B cell (primary cell): ENCODE data around the gene MORC1. TPM values are rescaled to one million over a fixed set of nuclear protein-coding genes. Genes with fewer than 3 reads are reported as not detected.

Experiments used
- ATAC-seq: fragments of 200-7000 bp; cut with Tn5 transposase; one replicate; pipeline ENCODE4 v1.10.0; 2021; ENCODE audit warnings: low read depth, mild to moderate bottlenecking, moderate number of reproducible peaks, moderate library complexity
- CTCF ChIA-PET: fragments of 350-600 bp; sonication (Branson Sonifier 250); formaldehyde crosslinking; loops from one replicate; lab custom pipeline; 2021; ENCODE audit warnings: antibody characterized with exemption, inconsistent platforms; lab: Charles Lee
- POLR2A ChIA-PET: fragments of 350-600 bp; sonication (Branson Sonifier 250); formaldehyde crosslinking; loops from one replicate; lab custom pipeline; 2021; ENCODE audit warnings: antibody characterized with exemption; lab: Charles Lee
- DNase-seq: peaks from one replicate; pipeline ENCODE4 v3.0.0; 2013
- H2AFZ ChIP-seq: 2 replicates; pipeline ENCODE4 v1.6.1; 2012; ENCODE audit warnings: mild to moderate bottlenecking, low read depth, low read length; ENCODE audit not compliant: insufficient read depth, poor library complexity, severe bottlenecking
- H3K27ac ChIP-seq, 2 donors: 1 replicate in 1 of 2; 2 replicates in 1 of 2; pipeline ENCODE4 v1.5.1; 2012 to 2013; ENCODE audit warnings: low read length in 2 of 2, mild to moderate bottlenecking in 2 of 2, moderate library complexity in 1 of 2
- H3K27me3 ChIP-seq, 4 experiments: fragments of 200-600 bp in 1 of 4; sonication (generic) in 1 of 4; replicated peaks in 1 of 4; 1 replicate in 2 of 4; 2 replicates in 2 of 4; pipeline versions ENCODE4 v1.6.1 to v1.7.0; 2013 to 2016; ENCODE audit warnings: low read length in 3 of 4, mild to moderate bottlenecking in 2 of 4, mixed read lengths in 1 of 4, moderate library complexity in 1 of 4; ENCODE audit not compliant: insufficient read depth in 4 of 4, control insufficient read depth in 3 of 4; ENCODE audit errors: control extremely low read depth in 1 of 4
- H3K36me3 ChIP-seq, 2 experiments: replicated peaks in 1 of 2; 1 replicate in 1 of 2; 2 replicates in 1 of 2; pipeline versions ENCODE4 v1.6.1 to v1.7.1; 2013; ENCODE audit warnings: low read length in 1 of 2; ENCODE audit not compliant: insufficient read depth in 2 of 2, control insufficient read depth in 1 of 2; ENCODE audit errors: control extremely low read depth in 1 of 2, extremely low read depth in 1 of 2
- H3K4me1 ChIP-seq, 2 donors: fragments of 200-600 bp in 1 of 2; sonication (generic) in 1 of 2; 1 replicate in 1 of 2; 2 replicates in 1 of 2; pipeline versions ENCODE4 v1.5.1 to v1.6.1; 2013 to 2017; ENCODE audit warnings: low read length in 2 of 2; ENCODE audit not compliant: control insufficient read depth in 2 of 2, insufficient read depth in 2 of 2
- H3K4me2 ChIP-seq: replicated peaks from 2 replicates; pipeline ENCODE3; 2012; ENCODE audit warnings: mild to moderate bottlenecking, low read depth, low read length; ENCODE audit not compliant: poor library complexity, severe bottlenecking
- H3K4me3 ChIP-seq, 5 experiments: fragments of 200-600 bp in 1 of 5; sonication (generic) in 1 of 5; 1 replicate in 3 of 5; 2 replicates in 2 of 5; pipeline versions ENCODE4 v1.5.1 to v1.7.0; 2011 to 2016; ENCODE audit warnings: low read length in 4 of 5, mild to moderate bottlenecking in 4 of 5, low read depth in 2 of 5, control low read depth in 1 of 5, moderate library complexity in 1 of 5; ENCODE audit not compliant: insufficient read depth in 1 of 5; ENCODE audit errors: control extremely low read depth in 1 of 5, extremely low read depth in 1 of 5
- H3K79me2 ChIP-seq: fragments of 200-600 bp; sonication (generic); one replicate; pipeline ENCODE4 v1.6.0; 2016; ENCODE audit warnings: low read length; ENCODE audit not compliant: control insufficient read depth, insufficient read depth
- H3K9ac ChIP-seq: fragments of 200-600 bp; sonication (generic); 2 replicates; pipeline ENCODE4 v1.6.1; 2017; ENCODE audit warnings: mild to moderate bottlenecking, low read length, moderate library complexity
- H3K9me3 ChIP-seq, 3 donors: one replicate each; pipeline versions ENCODE4 v1.6.1 to v1.7.1; 2013; ENCODE audit warnings: low read length in 2 of 3; ENCODE audit not compliant: control insufficient read depth in 2 of 3, insufficient read depth in 1 of 3; ENCODE audit errors: control extremely low read depth in 1 of 3
- H4K20me1 ChIP-seq: 2 replicates; pipeline ENCODE4 v1.6.0; 2012; ENCODE audit warnings: mild to moderate bottlenecking, low read length; ENCODE audit not compliant: insufficient read depth, control insufficient read depth, poor library complexity, severe bottlenecking
- H3K27ac Mint-ChIP-seq: one replicate; pipeline ENCODE4 v1.8.0; 2021; ENCODE audit warnings: mixed read lengths
- H3K27me3 Mint-ChIP-seq: one replicate; pipeline ENCODE4 v1.8.0; 2021; ENCODE audit warnings: mixed read lengths
- H3K4me1 Mint-ChIP-seq: one replicate; pipeline ENCODE4 v1.8.0; 2021; ENCODE audit warnings: mixed read lengths
- H3K4me3 Mint-ChIP-seq: one replicate; pipeline ENCODE4 v1.8.0; 2021; ENCODE audit warnings: mixed read lengths
- H3K9me3 Mint-ChIP-seq: one replicate; pipeline ENCODE4 v1.8.0; 2022; ENCODE audit warnings: mixed read lengths; ENCODE audit not compliant: insufficient read depth
- CTCF ChIP-seq: fragments of 200-600 bp; IDR thresholded peaks from one replicate; pipeline ENCODE4 v1.8.0; 2022; ENCODE audit warnings: antibody characterized with exemption, mild to moderate bottlenecking
- EZH2 ChIP-seq: IDR thresholded peaks from 2 replicates; pipeline ENCODE4 v1.6.1; 2012; ENCODE audit warnings: borderline replicate concordance, low read depth, mild to moderate bottlenecking, moderate library complexity, low read length; ENCODE audit not compliant: insufficient read depth, poor library complexity, severe bottlenecking
- intact Hi-C: fragments of 100-400 bp; cut with micrococcal nuclease; formaldehyde crosslinking; loops from one replicate; pipeline ENCODE4 v1.10.0; 2022
- polyA plus RNA-seq: library from polyadenylated mRNA; depleted of rRNA; stranded (reverse); fragments of >200 nt; gene quantifications from 2 replicates; pipeline ENCODE4 v1.2.3, GENCODE V29; 2012
- total RNA-seq, 2 donors: library from RNA; stranded (reverse); fragments of 120-200 nt in 1 of 2; gene quantifications; 1 replicate in 1 of 2; 2 replicates in 1 of 2; pipeline versions ENCODE4 v1.2.3 to v1.2.4, GENCODE V29; 2013 to 2022

The MORC1 gene
- total and polyA plus RNA-seq, 2 donors (not counting 1 experiment from before 2014, with no cell fraction given), result not detected

- H3K9me3 ChIP-seq, result no peaks in the 10 kb centered on the region
- H3K4me2 ChIP-seq, result no peak overlapping the region
- no peak overlapping the region for H3K27ac ChIP-seq
- H2AFZ ChIP-seq, result no peak overlapping the region
- H3K27me3 Mint-ChIP-seq, result no peaks in the 10 kb centered on the region
- TF ChIP-seq CTCF, result no peak
- TF ChIP-seq EZH2, result no peak
- no peak overlapping the region for H3K27ac Mint-ChIP-seq
- no peaks in the 10 kb centered on the region for H4K20me1 ChIP-seq
- H3K79me2 ChIP-seq, result no peaks in the 10 kb centered on the region
- ATAC-seq (no peak), DNase-seq (no peak)
- H3K27me3 ChIP-seq, result no peaks in the 10 kb centered on the region
- H3K4me3 ChIP-seq, result no peak overlapping the region
- no peaks in the 10 kb centered on the region for H3K36me3 ChIP-seq
- POLR2A ChIA-PET, result no interaction called here
- intact Hi-C loops, result loop anchor here (10.0 kb wide), 1 partner anchor 1288 kb away; no protein-coding TSS in a partner anchor
- CTCF ChIA-PET, result interaction anchor here (0.7 to 4.5 kb wide), 3 partner anchors 12 to 54 kb away, joined by 3 to 74 read pairs (median 4); no protein-coding TSS in a partner anchor
- no peaks in the 10 kb centered on the region for H3K4me1 ChIP-seq
- H3K4me3 Mint-ChIP-seq, result no peak overlapping the region
- H3K9me3 Mint-ChIP-seq, result no peaks in the 10 kb centered on the region
- H3K4me1 Mint-ChIP-seq, result no peaks in the 10 kb centered on the region
- H3K9ac ChIP-seq, result no peak overlapping the region
Measured at GRCh38 chr3:109026821-109027220, 91.1 kb downstream of the MORC1 start.

GRCh38 chr3:109025896-109026295 is 92.0 kb downstream of the MORC1 start:
- Histone ChIP-seq H2AFZ (no peak overlapping the region), H3K4me3 (no peak overlapping the region), H3K9me3 (no peaks in the 10 kb centered on the region), H4K20me1 (no peaks in the 10 kb centered on the region), H3K4me1 (no peaks in the 10 kb centered on the region), H3K4me2 (no peak overlapping the region), H3K36me3 (no peaks in the 10 kb centered on the region), H3K27ac (no peak overlapping the region), H3K27me3 (no peaks in the 10 kb centered on the region), H3K9ac (no peak overlapping the region), H3K79me2 (no peaks in the 10 kb centered on the region)
- H3K4me1 Mint-ChIP-seq, result no peaks in the 10 kb centered on the region
- H3K9me3 Mint-ChIP-seq, result no peaks in the 10 kb centered on the region
- ChIA-PET CTCF (interaction anchor here (0.9 to 4.5 kb wide), 5 partner anchors 11 to 1289 kb away, joined by 3 to 74 read pairs (median 3); no protein-coding TSS in a partner anchor), POLR2A (no interaction called here)
- ATAC-seq (no peak), DNase-seq (no peak)
- no peak overlapping the region for H3K27ac Mint-ChIP-seq
- intact Hi-C loops, result loop anchor here (10.0 kb wide), 1 partner anchor 1289 kb away; no protein-coding TSS in a partner anchor
- no peak for TF ChIP-seq EZH2
- TF ChIP-seq CTCF, result no peak
- H3K4me3 Mint-ChIP-seq, result no peak overlapping the region
- H3K27me3 Mint-ChIP-seq, result no peaks in the 10 kb centered on the region
